Activated B cell treated with CpG ODN at 0.5 μM for 24 hours (primary cell): ENCODE results near the gene MGMT. TPM values are rescaled to one million over a fixed set of nuclear protein-coding genes. Genes with fewer than 3 reads are reported as not detected.
A peak's percentile ranks its signal among the peaks of the same experiment; 100 is the strongest.

Experiments used
- ATAC-seq: fragments of 200-7000 bp; cut with Tn5 transposase; one replicate; pipeline ENCODE4 v1.10.0; 2021; ENCODE audit warnings: low read depth, mild to moderate bottlenecking, moderate library complexity
- CTCF ChIA-PET: fragments of 350-600 bp; sonication (Branson Sonifier 250); formaldehyde crosslinking; loops from one replicate; lab custom pipeline; 2021; ENCODE audit warnings: antibody characterized with exemption; lab: Charles Lee
- POLR2A ChIA-PET: fragments of 350-600 bp; sonication (Branson Sonifier 250); formaldehyde crosslinking; loops from one replicate; lab custom pipeline; 2021; ENCODE audit warnings: antibody characterized with exemption; lab: Charles Lee
- DNase-seq: peaks from one replicate; pipeline ENCODE4 v3.0.0; 2022
- H3K27ac Mint-ChIP-seq: one replicate; pipeline ENCODE4 v1.8.0; 2020; ENCODE audit warnings: mixed read lengths
- H3K27me3 Mint-ChIP-seq: one replicate; pipeline ENCODE4 v1.8.0; 2021; ENCODE audit warnings: mixed read lengths
- H3K36me3 Mint-ChIP-seq: one replicate; pipeline ENCODE4 v1.8.0; 2021; ENCODE audit warnings: low read depth, mixed read lengths
- H3K4me1 Mint-ChIP-seq: one replicate; pipeline ENCODE4 v1.8.0; 2021; ENCODE audit warnings: mixed read lengths
- H3K4me3 Mint-ChIP-seq: one replicate; pipeline ENCODE4 v1.8.0; 2020; ENCODE audit warnings: mild to moderate bottlenecking, mixed read lengths
- H3K9me3 Mint-ChIP-seq: one replicate; pipeline ENCODE4 v1.8.0; 2020; ENCODE audit warnings: mixed read lengths
- intact Hi-C: fragments of 100-400 bp; cut with micrococcal nuclease; formaldehyde crosslinking; loops from one replicate; pipeline ENCODE4 v1.15.1; 2024
- total RNA-seq: library from RNA; stranded (reverse); gene quantifications from 2 replicates; pipeline ENCODE4 v1.2.3, GENCODE V29; 2022
- TF ChIP-seq, protein P1 (sequence below): fragments of 200-600 bp; IDR thresholded peaks from one replicate; pipeline ENCODE4 v1.8.0; 2022; ENCODE audit warnings: antibody characterized with exemption, mild to moderate bottlenecking

MGMT gene
- total RNA-seq, 1 donor from 2014 or later = 25.8 TPM

DNA sequence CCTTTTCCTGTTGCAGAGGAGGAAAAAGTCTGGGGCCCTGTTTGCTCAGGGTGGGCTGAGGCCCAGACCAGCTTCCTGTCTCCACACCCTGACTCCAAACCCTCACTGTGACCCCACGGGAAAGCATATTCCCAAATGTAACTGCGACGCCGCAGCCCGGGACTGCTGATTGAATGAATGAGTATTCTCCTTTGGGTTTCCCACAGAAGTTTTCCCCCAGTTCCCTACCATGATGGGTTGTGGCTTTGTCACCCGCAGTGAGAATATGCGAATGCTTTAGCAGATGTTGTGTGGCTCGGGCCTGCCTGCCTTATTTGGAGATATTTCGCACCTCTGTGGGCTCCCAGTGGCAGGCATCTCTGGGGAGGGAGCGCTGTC lies 50.6 kb downstream of the MGMT start:
- ChIA-PET CTCF (no interaction called here), POLR2A (no interaction called here)
- peaks cover 7% of the 10 kb centered on the region for H3K36me3 Mint-ChIP-seq
- no peak overlapping the region for H3K4me3 Mint-ChIP-seq
- peak overlapping the region; percentile 24 for H3K27ac Mint-ChIP-seq
- TF ChIP-seq, protein P1, sequence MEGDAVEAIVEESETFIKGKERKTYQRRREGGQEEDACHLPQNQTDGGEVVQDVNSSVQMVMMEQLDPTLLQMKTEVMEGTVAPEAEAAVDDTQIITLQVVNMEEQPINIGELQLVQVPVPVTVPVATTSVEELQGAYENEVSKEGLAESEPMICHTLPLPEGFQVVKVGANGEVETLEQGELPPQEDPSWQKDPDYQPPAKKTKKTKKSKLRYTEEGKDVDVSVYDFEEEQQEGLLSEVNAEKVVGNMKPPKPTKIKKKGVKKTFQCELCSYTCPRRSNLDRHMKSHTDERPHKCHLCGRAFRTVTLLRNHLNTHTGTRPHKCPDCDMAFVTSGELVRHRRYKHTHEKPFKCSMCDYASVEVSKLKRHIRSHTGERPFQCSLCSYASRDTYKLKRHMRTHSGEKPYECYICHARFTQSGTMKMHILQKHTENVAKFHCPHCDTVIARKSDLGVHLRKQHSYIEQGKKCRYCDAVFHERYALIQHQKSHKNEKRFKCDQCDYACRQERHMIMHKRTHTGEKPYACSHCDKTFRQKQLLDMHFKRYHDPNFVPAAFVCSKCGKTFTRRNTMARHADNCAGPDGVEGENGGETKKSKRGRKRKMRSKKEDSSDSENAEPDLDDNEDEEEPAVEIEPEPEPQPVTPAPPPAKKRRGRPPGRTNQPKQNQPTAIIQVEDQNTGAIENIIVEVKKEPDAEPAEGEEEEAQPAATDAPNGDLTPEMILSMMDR = no peak
- ATAC-seq (no peak), DNase-seq (no peak)
- no peaks in the 10 kb centered on the region for H3K9me3 Mint-ChIP-seq
- intact Hi-C loops = no loop called here
- H3K4me1 Mint-ChIP-seq = peaks cover 13% of the 10 kb centered on the region
- no peaks in the 10 kb centered on the region for H3K27me3 Mint-ChIP-seq

- TF ChIP-seq, protein P1 = no peak
- ChIA-PET POLR2A (no interaction called here), CTCF (no interaction called here)
- intact Hi-C loops = no loop called here
- no peaks in the 10 kb centered on the region for H3K27me3 Mint-ChIP-seq
- no peak overlapping the region for H3K27ac Mint-ChIP-seq
- H3K4me3 Mint-ChIP-seq = no peak overlapping the region
- H3K4me1 Mint-ChIP-seq = peaks cover 10% of the 10 kb centered on the region
- peaks cover 7% of the 10 kb centered on the region for H3K36me3 Mint-ChIP-seq
- DNase-seq = no peak
- ATAC-seq = no peak
- no peaks in the 10 kb centered on the region for H3K9me3 Mint-ChIP-seq
Measured at GRCh38 chr10:129518793-129519192, 51.8 kb downstream of the MGMT start.

GRCh38 chr10:129520440-129521080 lies 53.5 kb downstream of the MGMT start:
- ChIA-PET CTCF (no interaction called here), POLR2A (no interaction called here)
- ATAC-seq (no peak), DNase-seq (no peak)
- intact Hi-C loops = no loop called here
- H3K27ac Mint-ChIP-seq = peak overlapping the region; percentile 18
- H3K4me1 Mint-ChIP-seq = peaks cover 7% of the 10 kb centered on the region
- peaks cover 7% of the 10 kb centered on the region for H3K36me3 Mint-ChIP-seq
- TF ChIP-seq, protein P1 = no peak
- H3K27me3 Mint-ChIP-seq = no peaks in the 10 kb centered on the region
- no peaks in the 10 kb centered on the region for H3K9me3 Mint-ChIP-seq
- H3K4me3 Mint-ChIP-seq = no peak overlapping the region

DNA sequence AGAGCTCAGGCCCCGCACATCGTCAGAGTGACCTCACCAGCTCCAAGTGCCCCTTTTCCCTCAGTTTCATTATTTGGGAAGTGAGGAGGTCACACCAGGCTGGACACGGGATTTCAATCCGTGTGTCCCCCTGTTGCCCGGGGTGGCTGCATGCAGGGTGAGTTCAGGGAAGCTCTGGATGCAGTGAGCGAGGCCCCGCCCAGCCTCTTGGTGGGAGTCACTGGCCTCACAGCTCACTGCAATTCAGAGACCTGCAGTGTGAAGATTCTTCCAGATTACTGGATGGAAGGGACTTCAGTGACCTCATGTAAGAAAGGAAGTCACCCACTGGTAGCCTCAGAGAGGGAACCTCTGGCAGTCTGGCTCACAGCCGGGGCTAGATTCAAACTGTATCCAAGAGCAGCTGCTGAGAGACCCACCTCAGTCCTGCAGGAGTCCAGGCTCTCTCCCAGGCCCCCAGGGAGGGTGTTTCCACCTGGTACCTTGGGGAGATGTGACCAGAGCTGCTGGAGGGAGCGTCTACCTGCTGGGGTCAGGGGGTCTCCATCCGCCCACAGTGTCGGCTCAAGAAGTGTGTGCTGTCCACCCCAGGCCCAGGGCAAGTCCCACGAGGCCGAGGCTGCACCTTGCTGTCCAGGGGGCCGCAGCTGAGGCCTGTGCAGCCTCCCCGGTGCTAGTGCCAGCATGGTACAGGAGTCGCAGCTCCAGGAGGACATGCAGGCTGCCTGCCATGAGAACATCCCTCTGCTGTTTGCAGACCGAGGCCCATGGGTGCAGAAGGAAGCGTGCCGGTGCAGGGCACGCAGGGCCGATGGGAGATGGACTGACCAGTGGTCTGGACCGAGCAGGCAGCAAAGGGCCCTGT lies 54.4 kb downstream of the MGMT start:
- no peak overlapping the region for H3K4me3 Mint-ChIP-seq
- H3K9me3 Mint-ChIP-seq = no peaks in the 10 kb centered on the region
- DNase-seq (no peak), ATAC-seq (no peak)
- intact Hi-C loops = no loop called here
- peaks cover 4% of the 10 kb centered on the region for H3K4me1 Mint-ChIP-seq
- H3K36me3 Mint-ChIP-seq = peaks cover 10% of the 10 kb centered on the region
- H3K27ac Mint-ChIP-seq = no peak overlapping the region
- POLR2A ChIA-PET = no interaction called here
- TF ChIP-seq, protein P1 = no peak
- CTCF ChIA-PET = no interaction called here
- H3K27me3 Mint-ChIP-seq = no peaks in the 10 kb centered on the region

- POLR2A ChIA-PET = no interaction called here
- no peak overlapping the region for H3K4me3 Mint-ChIP-seq
- H3K9me3 Mint-ChIP-seq = no peaks in the 10 kb centered on the region
- no peak for DNase-seq
- peaks cover 4% of the 10 kb centered on the region for H3K4me1 Mint-ChIP-seq
- intact Hi-C loops = no loop called here
- H3K27ac Mint-ChIP-seq = no peak overlapping the region
- peaks cover 16% of the 10 kb centered on the region for H3K36me3 Mint-ChIP-seq
- no peak for ATAC-seq
- TF ChIP-seq, protein P1 = no peak
- no peaks in the 10 kb centered on the region for H3K27me3 Mint-ChIP-seq
- CTCF ChIA-PET = no interaction called here
Measured at GRCh38 chr10:129522041-129522585, 55.1 kb downstream of the MGMT start.
